Measurements from ENCODE around the gene LIM2.
A peak's percentile ranks its signal among the peaks of the same experiment; 100 is the strongest.
"Not testable (repeated sequence)": the region's sequence is repeated elsewhere in the genome, so short reads cannot be mapped to it uniquely, and the experiment has no call there.

The LIM2 gene

GRCh38 chr19:51407511-51408131 lies 19.8 kb upstream of the LIM2 start:
- ChIA-PET CTCF (interaction anchor here (0.7 to 2.8 kb wide), 18 partner anchors 9 to 634 kb away, joined by 3 to 22 read pairs (median 6); partner anchors contain the start of genes SIGLEC10 and VSIG10L), POLR2A (interaction anchor here (0.7 kb wide), 1 partner anchor 14 kb away, joined by 3 read pairs; no protein-coding TSS in a partner anchor)
- Histone ChIP-seq H3K36me3 (ENCODE audit: control insufficient read depth in 2 of 2, insufficient read depth in 1 of 2, low read length in 2 of 2) (no peaks in the 10 kb centered on the region), H3K4me3 (ENCODE audit: low read depth, low read length) (no peak overlapping the region), H3K9me3 (ENCODE audit: control insufficient read depth, insufficient read depth, low read depth, low read length) (no peaks in the 10 kb centered on the region), H3K4me1 (ENCODE audit: control insufficient read depth, insufficient read depth, low read length) (no peaks in the 10 kb centered on the region), H3K27ac (ENCODE audit: extremely low read depth, low read depth, low read length) (no peak overlapping the region)
- TF ChIP-seq ZNF768 (tag by site-specific recombination; IDR thresholded peaks at IDR 0.05) (peak; percentile 61; the same call in 1 of the 2 replicates), KLF1 (tag by site-specific recombination; IDR thresholded peaks at IDR 0.05) (no peak), PRDM10 (tag by site-specific recombination; IDR thresholded peaks at IDR 0.05) (peak; percentile 43; the same call in 1 of the 2 replicates), ZNF174 (tag by site-specific recombination; IDR thresholded peaks at IDR 0.05) (no peak), ZNF654 (tag by site-specific recombination; IDR thresholded peaks at IDR 0.05; ENCODE audit: low read depth) (peak; percentile 27), CTCF (tag by site-specific recombination; IDR thresholded peaks at IDR 0.05) (peak; percentile 39; the same call in 1 of the 2 replicates)

GRCh38 chr19:51402117-51402516 lies 14.3 kb upstream of the LIM2 start:
- no peak for TF ChIP-seq OVOL3 (tag by site-specific recombination; IDR thresholded peaks at IDR 0.05)
- TF ChIP-seq ZNF621 (tag by site-specific recombination; IDR thresholded peaks at IDR 0.05): no peak
- TF ChIP-seq ZNF624 (tag by site-specific recombination; IDR thresholded peaks at IDR 0.05): no peak
- TF ChIP-seq ZNF146 (tag by site-specific recombination; IDR thresholded peaks at IDR 0.05): no peak
- TF ChIP-seq ZNF660 (tag by site-specific recombination; IDR thresholded peaks at IDR 0.05): no peak
- TF ChIP-seq ZNF184 (tag by site-specific recombination; IDR thresholded peaks at IDR 0.05): no peak
- no peak for TF ChIP-seq BCL11A (tag by site-specific recombination; IDR thresholded peaks at IDR 0.05; ENCODE audit: low read depth)
- no peak for TF ChIP-seq ZNF596 (tag by site-specific recombination; IDR thresholded peaks at IDR 0.05)
- H3K36me3 ChIP-seq (ENCODE audit: control insufficient read depth in 2 of 2, insufficient read depth in 1 of 2, low read length in 2 of 2): no peaks in the 10 kb centered on the region
- no peak overlapping the region for H3K27ac ChIP-seq (ENCODE audit: extremely low read depth, low read depth, low read length)
- no peaks in the 10 kb centered on the region for H3K4me1 ChIP-seq (ENCODE audit: control insufficient read depth, insufficient read depth, low read length)
- POLR2A ChIA-PET: interaction anchor here (1.2 kb wide), 1 partner anchor 63 kb away, joined by 3 read pairs; no protein-coding TSS in a partner anchor
- CTCF ChIA-PET: interaction anchor here (1.1 kb wide), 1 partner anchor 255 kb away, joined by 3 read pairs; no protein-coding TSS in a partner anchor
- H3K4me3 ChIP-seq (ENCODE audit: low read depth, low read length): no peak overlapping the region
- H3K9me3 ChIP-seq (ENCODE audit: control insufficient read depth, insufficient read depth, low read depth, low read length): no peaks in the 10 kb centered on the region

GRCh38 chr19:51399936-51400335 lies 12.2 kb upstream of the LIM2 start:
- H3K27ac ChIP-seq (ENCODE audit: extremely low read depth, low read depth, low read length); H3K4me1 ChIP-seq (ENCODE audit: control insufficient read depth, insufficient read depth, low read length); H3K9me3 ChIP-seq (ENCODE audit: control insufficient read depth, insufficient read depth, low read depth, low read length); H3K4me3 ChIP-seq (ENCODE audit: low read depth, low read length); H3K36me3 ChIP-seq (ENCODE audit: control insufficient read depth in 2 of 2, insufficient read depth in 1 of 2, low read length in 2 of 2); POLR2A ChIA-PET: not testable (repeated sequence)
- CTCF ChIA-PET: interaction anchor here (0.7 to 2.7 kb wide), 6 partner anchors 38 to 378 kb away, joined by 3 to 8 read pairs (median 4); no protein-coding TSS in a partner anchor

Data from HEK293 (cell line).